Lower leg skin (tissue), 3 donors: ENCODE results near the gene NSDHL.

ENCODE experiments used
- CTCF ChIP-seq, 3 donors: fragments of 450-650 bp; IDR thresholded peaks; one replicate each; pipeline ENCODE4 v1.5.1; 2016; ENCODE audit warnings: antibody characterized with exemption in 3 of 3, mild to moderate bottlenecking in 3 of 3, moderate library complexity in 2 of 3
- POLR2A ChIP-seq, 2 donors: fragments of 450-650 bp; IDR thresholded peaks; one replicate each; pipeline ENCODE4 v1.6.1; 2016 to 2017; ENCODE audit warnings: antibody characterized with exemption in 2 of 2, mild to moderate bottlenecking in 1 of 2, moderate library complexity in 1 of 2

GRCh38 chrX:152798945-152799344 lies 31.9 kb upstream of the NSDHL start:
- TF ChIP-seq CTCF (IDR thresholded peaks at IDR 0.05) (no peak), POLR2A (IDR thresholded peaks at IDR 0.05) (no peak)
